Neural cell (in vitro differentiated cells): ENCODE measurements around the gene CNTNAP2. TPM values are rescaled to one million over a fixed set of nuclear protein-coding genes. Genes with fewer than 3 reads are reported as not detected.

ENCODE experiments used
- H2AFZ ChIP-seq: fragments of 200-600, 300-800 bp; sonication (generic), shearing (Covaris generic); 2 replicates; pipeline ENCODE4 v1.6.0; 2014; ENCODE audit warnings: low read depth, mild to moderate bottlenecking, antibody characterized with exemption, low read length, moderate library complexity
- H3F3A ChIP-seq: fragments of 200-600 bp; shearing (Covaris generic); 2 replicates; pipeline ENCODE4 v1.6.1; 2016; ENCODE audit warnings: mild to moderate bottlenecking, moderate library complexity, mixed read lengths, antibody characterized with exemption, low read length; ENCODE audit not compliant: insufficient read depth, poor library complexity, severe bottlenecking
- H3K27ac ChIP-seq: fragments of 200-600, 300-800 bp; sonication (generic), shearing (Covaris generic); 2 replicates; pipeline ENCODE4 v1.5.1; 2014; ENCODE audit warnings: mild to moderate bottlenecking, low read length, moderate library complexity
- H3K27me3 ChIP-seq: fragments of 300-800, 200-600 bp; sonication (generic), shearing (Covaris generic); 2 replicates; pipeline ENCODE4 v1.6.0; 2014; ENCODE audit warnings: mild to moderate bottlenecking, low read depth, low read length, moderate library complexity; ENCODE audit not compliant: insufficient read depth
- H3K36me3 ChIP-seq: fragments of 300-800, 200-600 bp; sonication (generic), shearing (Covaris generic); 2 replicates; pipeline ENCODE4 v1.5.1; 2014; ENCODE audit warnings: mild to moderate bottlenecking, antibody characterized with exemption, low read length, moderate library complexity; ENCODE audit not compliant: insufficient read depth
- H3K4me2 ChIP-seq: fragments of 300-800, 200-600 bp; sonication (generic), shearing (Covaris generic); 2 replicates; pipeline ENCODE4 v1.6.0; 2014; ENCODE audit warnings: mild to moderate bottlenecking, low read length
- H3K4me3 ChIP-seq: fragments of 300-800, 200-600 bp; sonication (generic), shearing (Covaris generic); 2 replicates; pipeline ENCODE4 v1.5.1; 2014; ENCODE audit warnings: mild to moderate bottlenecking, low read length, moderate library complexity
- H3K79me2 ChIP-seq: fragments of 200-600 bp; shearing (Covaris generic); replicated peaks from 2 replicates; pipeline ENCODE4 v1.6.0; 2014; ENCODE audit warnings: mild to moderate bottlenecking, low read length, moderate library complexity; ENCODE audit not compliant: insufficient read depth
- H3K9ac ChIP-seq: fragments of 300-800, 200-600 bp; sonication (generic), shearing (Covaris generic); 2 replicates; pipeline ENCODE4 v1.6.1; 2016; ENCODE audit warnings: mild to moderate bottlenecking, low read length, mixed read lengths
- H3K9me2 ChIP-seq: fragments of 200-600 bp; shearing (Covaris generic); 2 replicates; pipeline ENCODE4 v1.6.1; 2016; ENCODE audit warnings: mild to moderate bottlenecking, low read length, mixed read lengths; ENCODE audit not compliant: insufficient read depth
- H3K9me3 ChIP-seq: fragments of 200-600, 300-800 bp; sonication (generic), shearing (Covaris generic); 2 replicates; pipeline ENCODE4 v1.6.1; 2016; ENCODE audit warnings: mild to moderate bottlenecking, mixed run types, low read length, moderate library complexity, mixed read lengths
- H4K20me1 ChIP-seq: fragments of 200-600 bp; shearing (Covaris generic); 2 replicates; pipeline ENCODE4 v1.6.1; 2016; ENCODE audit warnings: mild to moderate bottlenecking, mixed run types; ENCODE audit not compliant: insufficient read depth
- EP300 ChIP-seq: fragments of 450-650 bp; conservative IDR thresholded peaks from 2 replicates; pipeline ENCODE4 v1.6.1; 2014; ENCODE audit warnings: antibody characterized with exemption, mild to moderate bottlenecking, moderate library complexity; ENCODE audit not compliant: poor library complexity, severe bottlenecking
- EZH2 ChIP-seq: fragments of 200-600, 300-800 bp; shearing (Covaris generic), sonication (generic); IDR thresholded peaks from 2 replicates; pipeline ENCODE4 v1.6.1; 2014; ENCODE audit warnings: antibody characterized with exemption, low read length, borderline replicate concordance, mild to moderate bottlenecking; ENCODE audit not compliant: insufficient read depth, poor library complexity, severe bottlenecking
- MXI1 ChIP-seq: fragments of 450-650 bp; conservative IDR thresholded peaks from 2 replicates; pipeline ENCODE4 v1.6.1; 2014; ENCODE audit warnings: antibody characterized with exemption, mild to moderate bottlenecking; ENCODE audit not compliant: poor library complexity, severe bottlenecking
- POLR2AphosphoS5 ChIP-seq: IDR thresholded peaks from 2 replicates; pipeline ENCODE4 v1.6.1; 2012
- RAD21 ChIP-seq: fragments of 450-650 bp; conservative IDR thresholded peaks from 2 replicates; pipeline ENCODE4 v1.6.1; 2014; ENCODE audit warnings: antibody characterized with exemption, mild to moderate bottlenecking, moderate library complexity
- SMC3 ChIP-seq: fragments of 450-650 bp; conservative IDR thresholded peaks from 2 replicates; pipeline ENCODE4 v1.6.1; 2014; ENCODE audit warnings: antibody characterized with exemption, mild to moderate bottlenecking, moderate library complexity; ENCODE audit not compliant: poor library complexity
- polyA plus RNA-seq: library from polyadenylated mRNA; depleted of rRNA; stranded (reverse); fragments of >200 nt; gene quantifications from 2 replicates; pipeline ENCODE4 v1.2.3, GENCODE V29; 2014
- TF ChIP-seq, protein P1 (sequence below): fragments of 450-650 bp; IDR thresholded peaks from 2 replicates; pipeline ENCODE4 v1.5.1; 2014; ENCODE audit warnings: antibody characterized with exemption, mild to moderate bottlenecking, moderate library complexity; ENCODE audit not compliant: poor library complexity, severe bottlenecking
- TF ChIP-seq, protein P2 (sequence below): IDR thresholded peaks from 2 replicates; pipeline ENCODE4 v1.6.1; 2012; ENCODE audit warnings: borderline replicate concordance

CNTNAP2 gene
- polyA plus RNA-seq, 1 donor from 2014 or later = 276 TPM

DNA sequence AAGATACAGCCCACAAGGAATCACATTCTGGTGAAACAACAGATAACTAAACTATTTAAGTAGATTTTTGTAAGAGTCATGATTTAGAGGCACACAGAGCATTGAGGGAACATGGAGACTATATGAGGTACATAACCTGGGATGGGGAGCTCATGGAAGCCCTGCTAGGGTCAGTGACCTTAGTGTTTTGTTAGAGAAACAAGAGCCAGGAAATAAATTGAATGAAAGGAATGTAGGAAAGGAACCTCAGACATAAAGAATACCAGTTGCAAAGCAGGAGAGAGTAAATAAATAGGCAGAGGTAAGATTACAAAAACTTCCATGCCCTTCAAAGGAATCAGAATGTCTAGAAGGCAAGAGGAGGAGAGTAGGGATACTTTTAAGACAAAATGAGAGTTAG, 1076.9 kb downstream of the CNTNAP2 start:
- Histone ChIP-seq H3F3A (no peaks in the 10 kb centered on the region), H3K9ac (no peak overlapping the region), H4K20me1 (no peaks in the 10 kb centered on the region), H2AFZ (no peak overlapping the region), H3K4me2 (no peak overlapping the region), H3K36me3 (no peaks in the 10 kb centered on the region), H3K9me3 (no peaks in the 10 kb centered on the region), H3K4me3 (no peak overlapping the region), H3K27ac (no peak overlapping the region), H3K79me2 (no peaks in the 10 kb centered on the region), H3K9me2 (no peaks in the 10 kb centered on the region), H3K27me3 (no peaks in the 10 kb centered on the region)
- TF ChIP-seq RAD21 (no peak), EP300 (no peak), POLR2AphosphoS5 (no peak), EZH2 (no peak), MXI1 (no peak), SMC3 (no peak)
- TF ChIP-seq, protein P1, sequence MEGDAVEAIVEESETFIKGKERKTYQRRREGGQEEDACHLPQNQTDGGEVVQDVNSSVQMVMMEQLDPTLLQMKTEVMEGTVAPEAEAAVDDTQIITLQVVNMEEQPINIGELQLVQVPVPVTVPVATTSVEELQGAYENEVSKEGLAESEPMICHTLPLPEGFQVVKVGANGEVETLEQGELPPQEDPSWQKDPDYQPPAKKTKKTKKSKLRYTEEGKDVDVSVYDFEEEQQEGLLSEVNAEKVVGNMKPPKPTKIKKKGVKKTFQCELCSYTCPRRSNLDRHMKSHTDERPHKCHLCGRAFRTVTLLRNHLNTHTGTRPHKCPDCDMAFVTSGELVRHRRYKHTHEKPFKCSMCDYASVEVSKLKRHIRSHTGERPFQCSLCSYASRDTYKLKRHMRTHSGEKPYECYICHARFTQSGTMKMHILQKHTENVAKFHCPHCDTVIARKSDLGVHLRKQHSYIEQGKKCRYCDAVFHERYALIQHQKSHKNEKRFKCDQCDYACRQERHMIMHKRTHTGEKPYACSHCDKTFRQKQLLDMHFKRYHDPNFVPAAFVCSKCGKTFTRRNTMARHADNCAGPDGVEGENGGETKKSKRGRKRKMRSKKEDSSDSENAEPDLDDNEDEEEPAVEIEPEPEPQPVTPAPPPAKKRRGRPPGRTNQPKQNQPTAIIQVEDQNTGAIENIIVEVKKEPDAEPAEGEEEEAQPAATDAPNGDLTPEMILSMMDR = no peak

DNA sequence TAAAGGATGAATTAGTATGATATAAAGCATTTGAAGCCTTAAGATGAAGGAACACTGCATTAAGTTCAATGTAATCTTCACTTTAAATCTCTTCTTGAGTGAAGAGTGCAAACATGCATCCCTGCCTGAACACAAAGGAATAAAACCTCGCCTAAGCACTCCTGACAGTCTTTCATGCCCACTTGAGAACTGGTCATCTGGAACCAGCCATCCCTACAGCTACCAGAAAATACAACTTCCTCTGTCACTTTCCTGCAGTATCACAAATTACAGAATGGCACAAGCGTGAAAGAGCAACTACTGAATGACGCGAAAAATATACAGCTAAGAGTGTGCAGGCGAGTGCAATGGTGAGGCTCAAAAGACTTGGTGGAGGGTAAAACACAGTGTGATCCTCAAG, 1079.9 kb downstream of the CNTNAP2 start:
- no peaks in the 10 kb centered on the region for H3K79me2 ChIP-seq
- no peaks in the 10 kb centered on the region for H3K9me3 ChIP-seq
- no peaks in the 10 kb centered on the region for H3K9me2 ChIP-seq
- no peak overlapping the region for H2AFZ ChIP-seq
- no peak overlapping the region for H3K4me3 ChIP-seq
- no peaks in the 10 kb centered on the region for H3K36me3 ChIP-seq
- H4K20me1 ChIP-seq = no peaks in the 10 kb centered on the region
- TF ChIP-seq EZH2 (no peak), EP300 (no peak), POLR2AphosphoS5 (no peak), SMC3 (no peak), RAD21 (no peak), MXI1 (no peak)
- TF ChIP-seq, protein P1 = no peak
- TF ChIP-seq, protein P2, sequence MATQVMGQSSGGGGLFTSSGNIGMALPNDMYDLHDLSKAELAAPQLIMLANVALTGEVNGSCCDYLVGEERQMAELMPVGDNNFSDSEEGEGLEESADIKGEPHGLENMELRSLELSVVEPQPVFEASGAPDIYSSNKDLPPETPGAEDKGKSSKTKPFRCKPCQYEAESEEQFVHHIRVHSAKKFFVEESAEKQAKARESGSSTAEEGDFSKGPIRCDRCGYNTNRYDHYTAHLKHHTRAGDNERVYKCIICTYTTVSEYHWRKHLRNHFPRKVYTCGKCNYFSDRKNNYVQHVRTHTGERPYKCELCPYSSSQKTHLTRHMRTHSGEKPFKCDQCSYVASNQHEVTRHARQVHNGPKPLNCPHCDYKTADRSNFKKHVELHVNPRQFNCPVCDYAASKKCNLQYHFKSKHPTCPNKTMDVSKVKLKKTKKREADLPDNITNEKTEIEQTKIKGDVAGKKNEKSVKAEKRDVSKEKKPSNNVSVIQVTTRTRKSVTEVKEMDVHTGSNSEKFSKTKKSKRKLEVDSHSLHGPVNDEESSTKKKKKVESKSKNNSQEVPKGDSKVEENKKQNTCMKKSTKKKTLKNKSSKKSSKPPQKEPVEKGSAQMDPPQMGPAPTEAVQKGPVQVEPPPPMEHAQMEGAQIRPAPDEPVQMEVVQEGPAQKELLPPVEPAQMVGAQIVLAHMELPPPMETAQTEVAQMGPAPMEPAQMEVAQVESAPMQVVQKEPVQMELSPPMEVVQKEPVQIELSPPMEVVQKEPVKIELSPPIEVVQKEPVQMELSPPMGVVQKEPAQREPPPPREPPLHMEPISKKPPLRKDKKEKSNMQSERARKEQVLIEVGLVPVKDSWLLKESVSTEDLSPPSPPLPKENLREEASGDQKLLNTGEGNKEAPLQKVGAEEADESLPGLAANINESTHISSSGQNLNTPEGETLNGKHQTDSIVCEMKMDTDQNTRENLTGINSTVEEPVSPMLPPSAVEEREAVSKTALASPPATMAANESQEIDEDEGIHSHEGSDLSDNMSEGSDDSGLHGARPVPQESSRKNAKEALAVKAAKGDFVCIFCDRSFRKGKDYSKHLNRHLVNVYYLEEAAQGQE = no peak
- H3F3A ChIP-seq = no peaks in the 10 kb centered on the region
- H3K4me2 ChIP-seq = no peak overlapping the region
- H3K9ac ChIP-seq = no peak overlapping the region
- H3K27ac ChIP-seq = no peak overlapping the region
- no peaks in the 10 kb centered on the region for H3K27me3 ChIP-seq
